GM18507 (cell line): ENCODE measurements around the gene SLC12A8.
A peak's percentile ranks its signal among the peaks of the same experiment; 100 is the strongest.

ENCODE experiments used
- DNase-seq: peaks from one replicate; pipeline ENCODE4 v3.0.0; 2011; ENCODE audit warnings: low read depth; ENCODE audit not compliant: insufficient read length; ENCODE audit errors: extremely low spot score
- FAIRE-seq: peaks from 2 replicates; lab custom pipeline; 2011; peaks lifted over from hg19 to GRCh38; lab: Jason Lieb, UNC

SLC12A8 gene

GRCh38 chr3:125212509-125213363 lies at the start of gene SLC12A8:
SLC12A8 (minus strand) TSS chr3:125212748; CDS start chr3:125211349, 1,399 bp downstream.
- no peak for FAIRE-seq
- DNase-seq, result no peak

GRCh38 chr3:125262161-125262560 lies 49.6 kb upstream of the SLC12A8 start:
- FAIRE-seq (no peak), DNase-seq (no peak)

GRCh38 chr3:125261031-125261430 lies 48.5 kb upstream of the SLC12A8 start:
- DNase-seq, result no peak
- FAIRE-seq, result no peak

- FAIRE-seq (no peak), DNase-seq (no peak)
Measured at GRCh38 chr3:125260158-125260557, 47.6 kb upstream of the SLC12A8 start.

GRCh38 chr3:125257536-125257935 lies 45.0 kb upstream of the SLC12A8 start:
- no peak for DNase-seq
- FAIRE-seq, result no peak

- FAIRE-seq, result no peak
- no peak for DNase-seq
Measured at GRCh38 chr3:125256675-125257074, 44.1 kb upstream of the SLC12A8 start.

GRCh38 chr3:125250973-125251372 lies 38.4 kb upstream of the SLC12A8 start:
- FAIRE-seq, result no peak
- DNase-seq, result no peak

- no peak for DNase-seq
- no peak for FAIRE-seq
Measured at GRCh38 chr3:125246237-125246636, 33.7 kb upstream of the SLC12A8 start.

- DNase-seq (no peak), FAIRE-seq (no peak)
Measured at GRCh38 chr3:125245521-125245920, 33.0 kb upstream of the SLC12A8 start.

- DNase-seq (no peak), FAIRE-seq (no peak)
Measured at GRCh38 chr3:125240496-125240895, 27.9 kb upstream of the SLC12A8 start.

GRCh38 chr3:125239266-125239665 lies 26.7 kb upstream of the SLC12A8 start:
- FAIRE-seq (peak; percentile 18), DNase-seq (no peak)

- DNase-seq (no peak), FAIRE-seq (no peak)
Measured at GRCh38 chr3:125238759-125239158, 26.2 kb upstream of the SLC12A8 start.

GRCh38 chr3:125236331-125236903 lies 23.9 kb upstream of the SLC12A8 start:
- no peak for FAIRE-seq
- DNase-seq, result no peak

- no peak for DNase-seq
- no peak for FAIRE-seq
Measured at GRCh38 chr3:125234831-125235230, 22.3 kb upstream of the SLC12A8 start.

GRCh38 chr3:125232401-125232800 lies 19.9 kb upstream of the SLC12A8 start:
- DNase-seq (no peak), FAIRE-seq (peak; percentile 18)

- no peak for DNase-seq
- peak; percentile 24 for FAIRE-seq
Measured at GRCh38 chr3:125231895-125232294, 19.3 kb upstream of the SLC12A8 start.

GRCh38 chr3:125229707-125230106 lies 17.2 kb upstream of the SLC12A8 start:
- DNase-seq (no peak), FAIRE-seq (peak; percentile 33)

GRCh38 chr3:125229168-125229567 lies 16.6 kb upstream of the SLC12A8 start:
- FAIRE-seq (no peak), DNase-seq (no peak)

GRCh38 chr3:125221831-125222230 lies 9.3 kb upstream of the SLC12A8 start:
- no peak for FAIRE-seq
- DNase-seq, result no peak

- DNase-seq, result no peak
Measured at GRCh38 chr3:125220727-125221429, 8.3 kb upstream of the SLC12A8 start.

More at GRCh38 chr3:125220727-125221429, 8.3 kb upstream of the SLC12A8 start:
- no peak for FAIRE-seq
